GM12878 (cell line): ENCODE data around the gene DPF3. TPM values are rescaled to one million over a fixed set of nuclear protein-coding genes. Genes with fewer than 3 reads are reported as not detected.

Source experiments
- ATAC-seq: fragments of 200-7000 bp; cut with Tn5 transposase; 3 replicates; pipeline ENCODE4 v1.9.1; 2020; ENCODE audit warnings: mild to moderate bottlenecking, moderate library complexity
- BruUV-seq: library from RNA; stranded (reverse); fragments of 400-500 nt; replicated peaks from 2 replicates; lab custom pipeline; 2021; lab: Mats Ljungman, UMichigan
- CTCF ChIA-PET: fragments of 300-600 bp; sonication (Branson Sonifier 250); formaldehyde crosslinking; extraction: SDS; loops from one replicate; lab custom pipeline; 2021; ENCODE audit warnings: inconsistent platforms; lab: Yijun Ruan, JAX
- POLR2A ChIA-PET: fragments of 350-600 bp; formaldehyde crosslinking; extraction: SDS; loops from one replicate; lab custom pipeline; 2021; ENCODE audit warnings: inconsistent platforms; lab: Charles Lee
- RAD21 ChIA-PET: fragments of 300-600 bp; sonication (Branson Sonifier 250); formaldehyde crosslinking; loops from one replicate; lab custom pipeline; 2023; ENCODE audit warnings: antibody characterized with exemption; ENCODE audit not compliant: unreplicated experiment; lab: Charles Lee
- SMC1A ChIA-PET: fragments of 300-600 bp; sonication (Branson Sonifier 250); formaldehyde crosslinking; loops from one replicate; lab custom pipeline; 2023; ENCODE audit not compliant: unreplicated experiment, uncharacterized antibody; lab: Charles Lee
- DNase-seq: peaks from one replicate; pipeline ENCODE4 v3.0.0-alpha.2; 2011; ENCODE audit warnings: low read depth, low spot score
- FAIRE-seq: peaks from 3 replicates; lab custom pipeline; 2011; peaks lifted over from hg19 to GRCh38; lab: Jason Lieb, UNC
- H2AFZ ChIP-seq: 2 replicates; pipeline ENCODE4 v1.6.0; 2011; ENCODE audit warnings: low read depth, low read length, control low read depth; ENCODE audit not compliant: control insufficient read depth
- H3K27ac ChIP-seq: 2 replicates; pipeline ENCODE4 v1.5.1; 2011; ENCODE audit warnings: control low read depth; ENCODE audit not compliant: control insufficient read depth, insufficient read depth
- H3K27me3 ChIP-seq, 2 experiments: replicated peaks in 1 of 2; 2 replicates each; pipeline versions ENCODE4 v1.6.0 to v1.6.1; 2011; ENCODE audit warnings: low read length in 1 of 2; ENCODE audit not compliant: control insufficient read depth in 2 of 2, insufficient read depth in 2 of 2
- H3K36me3 ChIP-seq, 2 experiments: 2 replicates each; pipeline ENCODE4 v1.5.1; 2011; ENCODE audit warnings: low read length in 1 of 2; ENCODE audit not compliant: control insufficient read depth in 2 of 2, insufficient read depth in 2 of 2
- H3K4me1 ChIP-seq: 2 replicates; pipeline ENCODE4 v1.6.1; 2011; ENCODE audit warnings: mild to moderate bottlenecking, low read length, moderate library complexity, mixed read lengths; ENCODE audit not compliant: control insufficient read depth, insufficient read depth
- H3K4me2 ChIP-seq: 2 replicates; pipeline ENCODE4 v1.6.0; 2011; ENCODE audit warnings: control low read depth; ENCODE audit not compliant: control insufficient read depth, insufficient read depth
- H3K4me3 ChIP-seq: fragments of 200-600 bp; sonication (generic); 2 replicates; pipeline ENCODE4 v1.5.1; 2016
- H3K79me2 ChIP-seq: 2 replicates; pipeline ENCODE4 v1.6.0; 2011; ENCODE audit warnings: low read length; ENCODE audit not compliant: control insufficient read depth, insufficient read depth
- H3K9ac ChIP-seq: 2 replicates; pipeline ENCODE4 v1.8.0; 2011; ENCODE audit warnings: low read length, control low read depth, mixed read lengths; ENCODE audit not compliant: control insufficient read depth, insufficient read depth
- H3K9me3 ChIP-seq: replicated peaks from 3 replicates; pipeline ENCODE4 v1.5.1; 2011; ENCODE audit warnings: mild to moderate bottlenecking, low read length; ENCODE audit not compliant: control insufficient read depth, insufficient read depth
- H4K20me1 ChIP-seq: 2 replicates; pipeline ENCODE4 v1.6.0; 2011; ENCODE audit not compliant: control insufficient read depth, insufficient read depth
- HDGF ChIP-seq: fragments of 450-650 bp; IDR thresholded peaks from 2 replicates; pipeline ENCODE4 v1.6.1; 2016; ENCODE audit warnings: antibody characterized with exemption
- IKZF1 ChIP-seq: fragments of 450-650 bp; conservative IDR thresholded peaks from 2 replicates; pipeline ENCODE4 v1.6.1; 2017; ENCODE audit warnings: antibody characterized with exemption, mild to moderate bottlenecking
- IKZF2 ChIP-seq, 2 experiments: fragments of 450-650 bp; IDR thresholded peaks; 2 replicates each; pipeline ENCODE4 v1.6.1; 2017; ENCODE audit warnings: mild to moderate bottlenecking in 2 of 2, moderate library complexity in 2 of 2
- LARP7 ChIP-seq: fragments of 450-650 bp; IDR thresholded peaks from 2 replicates; pipeline ENCODE4 v1.6.1; 2017; ENCODE audit warnings: mild to moderate bottlenecking
- ZNF622 ChIP-seq: fragments of 450-650 bp; IDR thresholded peaks from 2 replicates; pipeline ENCODE4 v1.6.1; 2017; ENCODE audit warnings: mild to moderate bottlenecking, inconsistent platforms
- WGBS: methylation state at CpG from one replicate; pipeline ENCODE4 v1.1.6; 2016; ENCODE audit warnings: low lambda C conversion rate; ENCODE audit not compliant: insufficient replicate concordance, insufficient coverage; ENCODE audit errors: missing lambda C conversion rate; 5-methylcytosine and 5-hydroxymethylcytosine counted together
- in situ Hi-C: fragments of 300-500 bp; cut with MboI; formaldehyde crosslinking; loops from 9 replicates; pipeline ENCODE4 v1.14.3; 2018; ENCODE audit warnings: mixed read lengths
- intact Hi-C: fragments of 100-400 bp; cut with micrococcal nuclease; formaldehyde crosslinking; loops from one replicate; pipeline ENCODE4 v1.14.2; 2022; ENCODE audit not compliant: unreplicated experiment
- polyA plus RNA-seq, 11 experiments: library from polyadenylated mRNA; depleted of rRNA in 4 of 11; unstranded in 6 of 11; stranded (reverse) in 5 of 11; fragments of >200 nt; fragmentation: Nextera tagmentation in 4 of 11; fragmentation: Illumina TruSeq in 1 of 11; extraction: Ambion mirVana in 4 of 11; extraction: Trizol in 1 of 11; gene quantifications; 1 replicate in 1 of 11; 2 replicates in 10 of 11; pipeline versions ENCODE4 v1.2.1 to v1.2.3, GENCODE V29; 2011 to 2016; ENCODE audit warnings: inconsistent platforms in 2 of 11, missing spikeins in 2 of 11, low read depth in 1 of 11
- total RNA-seq, 4 experiments: library from RNA; depleted of rRNA in 3 of 4; stranded (reverse); fragments of >200 nt in 3 of 4; fragmentation: Illumina TruSeq in 1 of 4; extraction: Trizol in 1 of 4; gene quantifications; 2 replicates each; pipeline versions ENCODE4 v1.2.1 to v1.2.3, GENCODE V29; 2013 to 2021
- TF ChIP-seq, protein P1 (sequence below): fragments of 450-650 bp; IDR thresholded peaks from 2 replicates; pipeline ENCODE4 v1.6.1; 2017; ENCODE audit warnings: low read depth, mild to moderate bottlenecking, moderate library complexity

DPF3 gene
- total and polyA plus RNA-seq, 10 of the 15 experiments (the other 5 are each of a cell fraction or from before 2014, with no cell fraction given), result 0.69 to 8.0 (median 2.2) TPM

DNA sequence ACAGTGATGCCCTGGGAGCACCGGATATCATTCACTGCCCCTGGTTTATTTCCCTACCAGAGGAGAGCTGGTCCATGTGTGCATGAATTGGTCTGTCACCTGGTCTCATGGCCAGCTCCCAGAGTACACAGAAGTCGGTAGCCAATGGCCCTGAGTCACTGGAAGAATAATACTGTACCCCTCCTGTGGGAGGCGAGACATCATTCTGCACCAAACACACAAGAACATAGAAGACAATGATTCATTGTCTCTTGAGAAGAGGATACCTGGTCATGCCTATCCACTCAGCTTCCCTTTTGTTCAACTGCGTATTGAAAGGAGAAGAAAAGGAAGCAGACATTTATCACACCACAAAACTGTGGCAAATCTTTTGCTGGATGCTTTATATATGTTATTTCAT lies 216.2 kb downstream of the DPF3 start (continued):
- TF ChIP-seq ZNF622, result no peak
- TF ChIP-seq LARP7, result no peak

DNA sequence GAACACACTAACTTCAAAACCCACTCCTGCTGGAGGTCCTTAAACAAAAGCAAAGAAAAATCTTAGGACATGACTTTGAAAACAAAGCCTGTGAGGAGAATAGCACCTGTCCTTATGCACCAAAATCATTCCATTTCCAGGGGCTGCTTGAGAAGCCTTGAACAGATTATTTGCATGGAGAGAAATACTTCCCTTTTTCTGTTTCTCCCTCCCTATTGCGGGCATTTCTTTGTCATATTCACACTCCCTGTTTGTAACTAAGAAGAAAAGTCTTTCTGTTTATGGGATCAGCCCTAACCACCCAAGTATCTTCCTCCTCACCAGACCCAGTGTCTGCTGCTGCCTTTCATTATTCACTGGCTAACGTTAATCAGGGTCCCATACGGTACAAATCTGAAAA lies 218.8 kb downstream of the DPF3 start:
- Histone ChIP-seq H4K20me1 (no peaks in the 10 kb centered on the region), H3K9me3 (no peaks in the 10 kb centered on the region; the same call in 2 of the 3 replicates), H3K4me2 (peak overlapping the region; percentile 22; the same call in 1 of the 2 replicates), H3K79me2 (no peaks in the 10 kb centered on the region), H3K36me3 (no peaks in the 10 kb centered on the region), H3K4me1 (peaks cover 22% of the 10 kb centered on the region), H3K4me3 (no peak overlapping the region), H3K9ac (no peak overlapping the region), H2AFZ (no peak overlapping the region), H3K27me3 (no peaks in the 10 kb centered on the region), H3K27ac (peak overlapping the region; percentile 20; the same call in 1 of the 2 replicates)
- peak; percentile 66 for ATAC-seq
- intact Hi-C loops, result no loop called here
- ChIA-PET SMC1A (no interaction called here), POLR2A (interaction anchor here (0.6 kb wide), 1 partner anchor 1865 kb away, joined by 3 read pairs; no protein-coding TSS in a partner anchor), RAD21 (no interaction called here), CTCF (no interaction called here)
- DNase-seq, result no peak
- FAIRE-seq, result peak; percentile 97
- no TSS peak for BruUV-seq
- WGBS, result 8% methylated on average over 3 of the region's 3 CpGs
- 0 out of 2 replicates have a peak, but pooled peaks have one; percentile 19 for TF ChIP-seq IKZF1
- no peak for TF ChIP-seq HDGF
- TF ChIP-seq, protein P1, sequence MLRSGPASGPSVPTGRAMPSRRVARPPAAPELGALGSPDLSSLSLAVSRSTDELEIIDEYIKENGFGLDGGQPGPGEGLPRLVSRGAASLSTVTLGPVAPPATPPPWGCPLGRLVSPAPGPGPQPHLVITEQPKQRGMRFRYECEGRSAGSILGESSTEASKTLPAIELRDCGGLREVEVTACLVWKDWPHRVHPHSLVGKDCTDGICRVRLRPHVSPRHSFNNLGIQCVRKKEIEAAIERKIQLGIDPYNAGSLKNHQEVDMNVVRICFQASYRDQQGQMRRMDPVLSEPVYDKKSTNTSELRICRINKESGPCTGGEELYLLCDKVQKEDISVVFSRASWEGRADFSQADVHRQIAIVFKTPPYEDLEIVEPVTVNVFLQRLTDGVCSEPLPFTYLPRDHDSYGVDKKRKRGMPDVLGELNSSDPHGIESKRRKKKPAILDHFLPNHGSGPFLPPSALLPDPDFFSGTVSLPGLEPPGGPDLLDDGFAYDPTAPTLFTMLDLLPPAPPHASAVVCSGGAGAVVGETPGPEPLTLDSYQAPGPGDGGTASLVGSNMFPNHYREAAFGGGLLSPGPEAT, result peak; percentile 50; the same call in 1 of the 2 replicates
- peak; percentile 46 to 51; a peak in 2 of 4 replicates for TF ChIP-seq IKZF2 (IDR thresholded peaks at IDR 0.05)
- in situ Hi-C loops, result no loop called here
